ENCODE data around the gene GNG12.

GNG12 gene

GRCh38 chr1:67843331-67843730 lies 10.1 kb upstream of the GNG12 start:
- DNase-seq (ENCODE audit: extremely low read depth in 1 of 2, low read depth in 1 of 2), result no peak

- no peak for DNase-seq (ENCODE audit: extremely low read depth in 1 of 2, low read depth in 1 of 2)
Observed at GRCh38 chr1:67840449-67840848, 7.2 kb upstream of the GNG12 start.

- no peak for DNase-seq (ENCODE audit: extremely low read depth in 1 of 2, low read depth in 1 of 2)
Observed at GRCh38 chr1:67839826-67840225, 6.6 kb upstream of the GNG12 start.

GRCh38 chr1:67838180-67838910 lies 5.1 kb upstream of the GNG12 start:
- DNase-seq (ENCODE audit: extremely low read depth in 1 of 2, low read depth in 1 of 2), result no peak

- DNase-seq (ENCODE audit: extremely low read depth in 1 of 2, low read depth in 1 of 2), result no peak
Observed at GRCh38 chr1:67836769-67837168, 3.5 kb upstream of the GNG12 start.

- DNase-seq (ENCODE audit: extremely low read depth in 1 of 2, low read depth in 1 of 2), result no peak
Observed at GRCh38 chr1:67835663-67836452, 2.6 kb upstream of the GNG12 start.

- DNase-seq (ENCODE audit: extremely low read depth in 1 of 2, low read depth in 1 of 2), result no peak
Observed at GRCh38 chr1:67834246-67834877, 1.1 kb upstream of the GNG12 start.

- DNase-seq (ENCODE audit: extremely low read depth in 1 of 2, low read depth in 1 of 2), result no peak
Observed at GRCh38 chr1:67833602-67833940, 304 bp upstream of the GNG12 start.

GRCh38 chr1:67831850-67832513 lies 1.3 kb downstream of the GNG12 start:
- no peak for DNase-seq (ENCODE audit: extremely low read depth in 1 of 2, low read depth in 1 of 2)

- DNase-seq (ENCODE audit: extremely low read depth in 1 of 2, low read depth in 1 of 2), result no peak
Observed at GRCh38 chr1:67830928-67831830, 2.1 kb downstream of the GNG12 start.

- DNase-seq (ENCODE audit: extremely low read depth in 1 of 2, low read depth in 1 of 2), result no peak
Observed at GRCh38 chr1:67830226-67830625, 3.0 kb downstream of the GNG12 start.

- DNase-seq (ENCODE audit: extremely low read depth in 1 of 2, low read depth in 1 of 2), result no peak
Observed at GRCh38 chr1:67827688-67828087, 5.6 kb downstream of the GNG12 start.

GRCh38 chr1:67825591-67825990 lies 7.7 kb downstream of the GNG12 start:
- DNase-seq (ENCODE audit: extremely low read depth in 1 of 2, low read depth in 1 of 2), result no peak

GRCh38 chr1:67824766-67825165 lies 8.5 kb downstream of the GNG12 start:
- DNase-seq (ENCODE audit: extremely low read depth in 1 of 2, low read depth in 1 of 2), result no peak

- DNase-seq (ENCODE audit: extremely low read depth in 1 of 2, low read depth in 1 of 2), result no peak
Observed at GRCh38 chr1:67823615-67824014, 9.7 kb downstream of the GNG12 start.

- no peak for DNase-seq (ENCODE audit: extremely low read depth in 1 of 2, low read depth in 1 of 2)
Observed at GRCh38 chr1:67821263-67821662, 12.0 kb downstream of the GNG12 start.

GRCh38 chr1:67818725-67819301 lies 14.5 kb downstream of the GNG12 start:
- DNase-seq (ENCODE audit: extremely low read depth in 1 of 2, low read depth in 1 of 2), result no peak

- DNase-seq (ENCODE audit: extremely low read depth in 1 of 2, low read depth in 1 of 2), result no peak
Observed at GRCh38 chr1:67818162-67818561, 15.1 kb downstream of the GNG12 start.

GRCh38 chr1:67817319-67817718 lies 15.9 kb downstream of the GNG12 start:
- no peak for DNase-seq (ENCODE audit: extremely low read depth in 1 of 2, low read depth in 1 of 2)

GRCh38 chr1:67816506-67816905 lies 16.8 kb downstream of the GNG12 start:
- no peak for DNase-seq (ENCODE audit: extremely low read depth in 1 of 2, low read depth in 1 of 2)
